A673 (cell line): ENCODE data around the gene SPO11.

Source experiments
- CTCF ChIP-seq: fragments of 300-800, 200-600 bp; sonication (generic); conservative IDR thresholded peaks from 2 replicates; pipeline ENCODE4 v1.5.1; 2017; ENCODE audit warnings: low read depth, mild to moderate bottlenecking, antibody characterized with exemption, low read length, moderate library complexity, mixed read lengths
- EZH2 ChIP-seq: fragments of 200-600 bp; sonication (generic); IDR thresholded peaks from 2 replicates; pipeline ENCODE4 v1.6.1; 2017; ENCODE audit warnings: borderline replicate concordance, low read depth, mild to moderate bottlenecking, mixed read lengths, antibody characterized with exemption, low read length; ENCODE audit not compliant: poor library complexity, severe bottlenecking

- TF ChIP-seq CTCF (no peak), EZH2 (no peak)
These were observed 21.6 kb downstream of the SPO11 start, which contains the start of gene RAE1 for GRCh38 chr20:57351042-57351783.
